Measurements from ENCODE around the gene SEMA3D.

Gene SEMA3D

DNA sequence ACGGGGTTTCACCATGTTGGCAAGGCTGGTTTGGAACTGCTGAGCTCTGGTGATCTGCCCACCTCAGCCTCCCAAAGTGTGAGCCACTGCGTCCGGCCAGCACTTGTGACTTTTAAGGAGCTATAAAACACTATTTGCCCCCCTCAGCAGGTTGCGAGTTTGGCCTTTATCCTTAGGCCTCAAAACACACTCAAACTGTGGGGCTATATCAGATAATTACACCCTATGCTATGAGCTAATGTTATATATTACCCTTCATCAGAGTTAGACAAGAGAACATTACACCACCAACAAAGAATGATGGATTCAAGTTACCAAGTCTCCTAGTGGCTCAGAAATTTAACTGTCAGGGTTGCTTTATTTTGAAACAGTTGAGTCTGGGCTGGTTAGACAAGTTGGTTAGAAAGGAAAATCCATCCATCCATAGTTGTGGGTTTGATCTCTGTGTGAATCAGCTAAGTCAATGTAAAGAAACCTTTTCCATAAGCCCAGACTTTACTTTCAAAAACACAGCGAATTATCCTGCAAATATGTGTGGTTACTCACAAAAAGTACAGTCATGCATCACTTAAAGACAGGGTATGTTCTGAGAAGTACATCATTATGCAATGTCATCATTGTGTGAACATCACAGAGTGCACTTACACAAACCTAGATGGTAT, 115.8 kb downstream of the SEMA3D start:
- DNase-seq = no peak

DNA sequence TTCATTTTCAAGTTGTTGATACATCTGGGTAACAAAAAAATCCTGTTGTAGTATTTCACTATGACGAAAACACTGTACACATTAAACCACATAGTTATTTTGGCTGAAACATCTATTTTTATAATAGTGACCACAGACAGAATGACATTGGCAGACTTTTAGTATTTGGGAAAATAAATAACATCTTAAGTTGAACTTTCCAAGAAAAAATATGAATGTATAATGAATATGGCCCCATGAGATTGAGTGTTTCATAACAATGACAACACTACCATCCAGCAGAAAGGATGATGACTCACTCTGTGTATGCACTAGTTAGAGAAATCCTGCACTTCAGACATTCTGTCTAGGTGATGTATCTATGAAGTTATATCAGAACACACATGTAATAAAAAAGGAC, 118.1 kb downstream of the SEMA3D start:
- no peak for DNase-seq

DNA sequence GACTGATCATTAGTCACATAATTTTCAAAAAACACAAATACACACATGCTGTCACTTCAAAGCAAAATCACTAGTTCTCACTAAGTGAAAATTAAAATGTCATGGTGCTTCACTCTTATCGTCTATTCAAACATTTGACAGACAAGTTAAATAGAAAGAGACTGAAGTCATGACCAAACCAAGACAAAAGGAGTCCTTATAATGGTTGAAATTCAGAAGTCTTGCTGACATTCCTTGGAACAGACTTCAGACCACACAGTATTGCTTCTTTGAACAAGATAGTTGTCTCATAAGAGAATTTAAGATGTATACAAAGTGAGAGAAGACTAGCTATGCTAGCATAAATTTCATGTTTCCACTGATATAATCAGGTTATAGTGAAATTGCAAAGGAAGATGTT, 119.5 kb downstream of the SEMA3D start:
- no peak for DNase-seq

DNA sequence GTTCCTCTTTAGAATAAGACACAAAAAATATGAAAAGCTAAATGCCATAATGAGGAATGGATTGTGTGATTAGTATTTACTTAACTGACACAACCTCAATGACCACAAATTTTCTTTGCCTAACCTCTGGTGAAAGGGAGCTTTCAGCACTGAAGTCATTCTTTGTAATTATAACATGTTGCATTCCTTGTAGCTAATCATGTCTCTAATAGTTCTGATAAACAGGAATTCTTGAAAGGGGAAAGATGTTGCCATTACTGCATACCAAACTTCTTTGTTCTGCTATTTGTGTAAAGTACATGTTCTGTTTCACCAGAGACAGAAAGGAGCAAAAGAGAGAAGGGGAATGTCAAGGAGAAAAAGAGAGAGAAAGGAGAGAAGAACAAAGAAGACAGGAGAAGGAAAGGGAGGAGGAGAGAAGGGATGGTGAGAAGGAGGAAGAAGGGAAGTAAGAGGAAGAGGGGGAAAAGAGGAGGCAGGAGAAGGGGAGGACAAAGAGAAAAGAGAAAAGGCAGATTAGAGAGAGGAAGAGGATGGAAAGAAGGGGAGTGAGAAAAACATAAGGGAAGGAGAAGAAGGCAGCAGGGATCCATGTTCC, 120.9 kb downstream of the SEMA3D start:
- no peak for DNase-seq

DNA sequence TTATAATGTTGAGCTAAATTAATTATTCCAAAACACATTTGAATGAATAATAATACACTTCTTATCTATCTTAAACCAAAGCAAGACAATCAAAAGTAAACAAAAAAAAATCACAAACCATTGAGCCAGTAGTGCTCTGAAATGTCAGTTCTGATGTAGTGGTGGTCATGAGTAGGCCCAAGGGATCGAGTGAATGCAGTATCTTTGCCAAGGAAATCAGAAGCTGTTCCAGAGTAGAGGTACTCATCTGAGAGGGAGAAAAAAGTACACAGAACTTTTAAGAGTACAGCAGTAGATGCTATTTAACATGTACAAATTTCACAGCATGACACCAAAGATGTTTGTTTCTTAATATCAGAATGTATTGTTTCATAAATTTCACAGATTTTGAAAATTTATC, 121.5 kb downstream of the SEMA3D start:
- DNase-seq = no peak

DNA sequence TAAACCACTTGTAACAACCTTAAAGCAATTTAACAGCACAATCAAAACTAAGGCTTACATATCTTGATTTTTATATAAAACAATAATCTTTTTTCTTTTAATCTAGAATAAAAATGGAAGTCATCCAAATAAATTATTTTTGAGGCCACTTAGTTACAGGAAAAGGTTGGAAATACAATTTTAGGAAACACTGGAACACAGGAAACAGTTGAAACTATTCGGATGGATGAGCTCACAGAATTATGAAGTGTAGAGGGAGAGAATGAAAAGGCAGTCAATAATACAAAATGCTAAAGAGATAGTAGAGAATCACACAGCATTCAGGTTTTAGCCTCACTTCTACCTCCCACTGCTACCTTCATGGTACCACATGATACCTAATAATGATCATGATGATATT, 124.2 kb downstream of the SEMA3D start:
- no peak for DNase-seq

DNA sequence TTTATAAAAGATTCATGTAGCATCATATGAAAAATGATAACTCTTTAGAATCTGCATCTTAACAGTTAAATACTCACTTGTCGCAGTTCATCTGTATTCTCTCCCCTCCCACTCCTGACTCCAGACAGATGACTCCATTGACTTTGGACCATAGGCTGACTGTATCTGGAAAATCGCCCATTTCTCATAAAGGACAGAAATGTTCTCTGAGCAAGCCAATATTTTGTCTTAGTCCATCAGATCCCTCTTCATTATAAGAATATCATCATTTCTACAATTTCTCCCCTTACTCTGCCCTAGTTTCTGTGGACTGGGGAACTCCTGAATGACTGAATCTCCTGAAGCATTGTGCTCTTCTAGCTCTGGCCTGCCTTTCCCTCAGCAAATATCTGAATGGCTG, 125.4 kb downstream of the SEMA3D start:
- DNase-seq = no peak

DNA sequence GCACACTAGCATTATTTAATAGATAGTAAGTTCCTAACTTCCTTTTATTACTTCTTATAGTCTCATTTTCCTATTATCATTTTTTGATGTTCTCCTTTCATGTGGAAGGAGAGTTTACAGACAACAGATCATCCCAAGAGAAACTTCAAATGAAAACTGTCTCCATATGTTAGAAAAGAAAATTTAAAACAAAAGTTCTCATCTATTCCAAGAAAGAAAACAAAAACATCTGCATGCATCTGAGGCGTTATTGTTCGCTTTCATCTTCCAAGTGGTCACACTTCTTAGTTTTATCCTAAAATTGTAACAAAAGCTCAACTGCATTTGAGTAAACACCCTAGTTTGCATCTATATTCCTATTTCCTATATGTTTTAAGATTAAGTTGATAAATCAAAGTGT, 126.2 kb downstream of the SEMA3D start:
- no peak for DNase-seq

DNA sequence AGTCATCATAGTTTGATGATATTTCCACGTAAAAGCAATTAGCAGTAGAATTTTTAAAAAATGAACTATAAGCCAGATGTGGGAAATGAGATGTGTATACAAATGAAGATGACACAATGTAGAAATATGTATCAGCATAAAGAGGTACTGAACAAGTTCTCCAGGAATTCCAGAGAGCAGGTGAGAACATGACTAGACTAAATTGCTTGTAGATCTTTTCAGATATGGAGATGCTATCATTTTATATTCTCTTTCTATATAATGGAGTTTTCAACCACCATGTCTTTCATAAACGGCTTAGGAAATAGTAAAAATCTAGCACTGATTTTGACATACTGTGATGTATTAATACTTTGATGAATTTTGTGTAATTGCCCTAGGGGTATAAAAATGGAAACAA, 130.9 kb downstream of the SEMA3D start:
- no peak for DNase-seq

DNA sequence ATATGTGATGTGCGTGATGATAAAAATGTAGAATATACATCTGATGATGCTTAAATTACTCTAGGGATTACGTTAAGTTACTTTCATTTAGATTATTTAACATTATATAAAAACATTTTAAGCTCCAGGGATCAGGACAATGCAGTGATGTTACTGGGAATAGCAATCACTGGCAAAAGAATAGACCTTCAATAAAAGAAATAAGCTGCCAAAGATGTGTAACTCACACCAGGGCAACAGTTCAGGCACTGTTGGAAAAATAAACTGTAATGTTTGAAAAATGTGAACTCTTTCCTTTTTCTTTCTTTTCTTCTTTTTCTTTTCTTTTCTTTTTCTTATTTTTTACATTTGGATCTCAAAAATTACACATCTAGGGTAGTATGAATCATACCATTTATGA, 131.7 kb downstream of the SEMA3D start:
- no peak for DNase-seq

DNA sequence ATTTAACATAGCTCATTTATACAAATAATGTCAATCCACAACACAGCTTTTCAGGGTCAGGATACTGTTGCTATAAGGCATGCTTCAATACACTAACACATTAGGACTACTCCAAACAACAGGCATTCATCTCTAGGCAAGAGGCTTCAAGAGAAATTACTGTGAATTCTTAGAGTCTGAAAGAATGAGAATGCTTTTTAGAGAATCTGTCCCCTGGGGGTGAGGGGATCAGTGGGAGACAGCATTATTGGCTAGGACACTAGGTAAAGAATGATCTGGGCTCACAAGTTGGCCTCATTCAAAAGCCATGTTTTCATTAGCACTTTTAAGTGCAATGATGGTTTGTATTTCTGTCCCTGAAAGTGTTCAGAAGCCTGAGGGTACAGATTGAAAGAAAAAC, 132.6 kb downstream of the SEMA3D start:
- DNase-seq = no peak

DNA sequence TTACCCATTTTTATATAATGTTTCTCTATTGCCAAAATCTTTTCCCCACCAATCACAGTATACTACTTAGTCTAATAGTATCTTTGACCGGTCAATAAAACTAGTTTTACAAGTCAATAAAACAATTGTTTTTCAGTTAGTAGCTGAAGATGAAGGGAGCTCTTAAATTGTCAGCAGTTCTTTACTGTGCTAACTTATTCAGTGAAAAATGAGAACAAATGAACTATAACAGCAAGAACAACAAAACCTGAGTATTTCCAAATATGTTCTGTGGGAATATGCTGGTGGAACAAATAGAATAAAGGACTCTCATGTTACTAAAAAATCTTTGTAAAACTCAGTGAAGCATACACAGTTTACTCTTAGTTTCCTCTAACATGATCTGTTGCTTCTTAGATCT, 134.0 kb downstream of the SEMA3D start:
- DNase-seq = no peak

DNA sequence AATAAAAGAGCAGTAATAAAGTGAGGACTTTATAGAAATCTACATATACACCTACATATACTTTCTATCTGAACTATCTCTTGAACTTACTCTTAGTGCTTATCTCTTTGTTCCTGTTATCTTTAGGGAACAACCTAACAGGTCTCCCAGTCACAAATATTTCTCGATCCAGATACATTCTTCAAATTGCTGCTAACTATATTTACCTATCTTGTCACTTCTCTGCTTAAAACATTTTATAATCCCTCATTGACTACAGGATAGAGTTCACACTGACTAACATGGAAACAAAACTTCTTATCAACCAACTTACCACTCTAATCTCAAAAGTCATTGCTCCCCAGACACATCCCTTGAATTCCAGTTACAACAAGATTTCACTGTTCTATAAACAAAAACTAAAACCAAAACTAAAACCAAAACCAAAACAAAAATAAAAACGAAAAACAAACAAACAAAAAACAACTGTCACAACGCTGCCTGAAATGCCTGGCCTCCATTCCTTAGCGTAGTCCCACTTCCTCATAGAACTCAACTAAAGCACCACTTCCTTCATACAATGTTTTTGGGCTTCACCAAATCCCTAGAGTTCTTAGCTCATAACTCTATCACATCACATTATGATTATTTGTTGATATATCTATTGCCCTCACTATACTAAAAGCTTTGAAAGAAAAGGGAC, 134.7 kb downstream of the SEMA3D start:
- DNase-seq = no peak

DNA sequence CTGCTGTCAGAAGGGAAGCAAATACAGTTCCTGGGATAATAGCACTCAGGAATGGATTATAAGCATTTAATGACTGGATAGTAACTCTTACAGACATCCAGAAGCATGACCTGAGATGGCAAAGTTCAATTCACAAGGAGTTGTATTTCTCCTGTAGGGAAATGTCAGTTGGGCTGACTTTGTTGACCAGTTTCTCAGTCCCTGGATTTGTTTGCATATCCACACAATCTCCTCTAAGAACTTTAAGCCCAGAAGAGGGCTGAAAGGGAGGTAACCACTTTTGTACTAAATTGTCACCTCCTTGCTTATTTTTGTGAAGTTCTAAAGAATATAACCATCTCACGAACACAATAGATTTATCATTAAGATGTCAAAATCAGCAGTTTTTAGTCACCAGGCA, 140.3 kb downstream of the SEMA3D start:
- no peak for DNase-seq

DNA sequence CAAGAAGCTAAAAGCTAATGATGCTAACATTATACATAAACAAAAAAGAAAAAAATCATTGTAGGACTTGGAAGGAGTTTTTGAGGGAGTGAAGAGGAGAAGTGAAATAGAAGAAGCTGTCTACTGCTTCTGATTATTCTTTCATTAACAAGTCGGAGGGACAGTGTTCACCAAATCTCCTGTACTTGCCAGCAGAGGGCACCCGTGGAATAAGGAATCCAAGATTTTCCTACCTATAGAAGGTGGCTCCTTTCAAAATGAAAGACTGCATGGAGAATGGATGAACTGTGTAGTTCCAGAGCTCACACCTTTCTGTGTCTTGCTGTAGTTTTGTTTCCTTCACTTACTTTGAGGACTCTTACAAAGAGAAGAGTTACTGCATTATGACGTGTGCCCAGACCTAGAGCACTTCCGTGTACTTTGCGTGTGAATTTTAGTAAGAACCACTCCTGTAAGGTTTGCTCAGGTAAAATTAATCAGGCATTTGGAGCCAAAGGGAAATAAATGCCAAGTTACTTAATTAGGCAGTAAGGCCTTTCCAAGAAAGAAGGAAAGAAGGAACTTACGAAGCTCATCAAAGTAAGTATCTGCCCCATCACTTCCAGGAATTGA, 145.1 kb downstream of the SEMA3D start:
- DNase-seq = no peak

DNA sequence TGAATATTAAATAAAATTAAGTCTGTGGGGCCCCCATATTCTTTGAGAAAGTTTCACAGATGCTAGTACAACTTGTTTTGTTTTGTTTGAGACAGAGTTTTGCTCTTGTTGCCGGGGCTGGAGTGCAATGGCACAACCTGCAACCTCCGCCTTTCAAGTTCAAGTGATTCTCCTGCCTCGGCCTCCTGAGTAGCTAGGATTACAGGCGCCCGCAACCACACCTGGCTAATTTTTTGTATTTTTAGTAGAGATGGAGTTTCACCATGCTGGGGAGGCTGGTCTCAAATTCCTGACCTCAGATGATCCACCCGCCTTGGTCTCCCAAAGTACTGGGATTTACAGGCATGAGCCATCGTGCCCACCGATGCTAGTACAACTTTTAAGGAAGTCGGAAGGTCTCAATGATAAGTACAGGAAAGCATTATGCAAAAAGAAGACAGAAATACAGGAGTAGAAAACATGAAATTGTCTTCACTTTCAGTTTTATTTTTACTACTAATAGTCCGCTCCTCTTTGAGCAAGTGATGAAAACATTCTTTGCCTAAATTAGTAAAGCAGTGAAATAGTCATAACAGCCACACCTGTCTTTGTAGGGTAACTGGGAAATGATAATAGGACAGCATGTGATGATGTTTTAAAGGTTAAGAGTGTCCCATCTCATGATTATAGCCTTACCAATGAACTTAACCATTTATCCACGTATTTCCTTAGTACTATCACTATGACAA, 147.5 kb downstream of the SEMA3D start:
- no peak for DNase-seq

DNA sequence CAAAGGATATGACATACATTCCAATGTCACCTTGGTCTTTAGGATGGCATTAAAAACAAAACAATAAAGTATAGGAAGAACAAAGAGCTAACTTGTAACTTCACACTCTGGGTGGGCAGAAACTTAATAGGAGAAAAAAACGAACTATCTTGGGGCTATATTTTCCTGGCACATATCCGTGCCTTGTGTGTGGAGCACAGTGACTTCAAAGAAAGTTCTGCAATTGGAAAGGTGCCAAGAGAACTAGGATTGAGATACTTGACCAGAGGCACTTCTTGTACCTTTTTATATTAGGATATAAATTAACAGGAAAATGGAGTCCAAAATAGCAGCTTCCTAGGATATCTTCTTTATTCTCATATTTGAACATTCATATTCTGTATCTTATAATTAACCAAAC, 148.4 kb downstream of the SEMA3D start:
- no peak for DNase-seq

DNA sequence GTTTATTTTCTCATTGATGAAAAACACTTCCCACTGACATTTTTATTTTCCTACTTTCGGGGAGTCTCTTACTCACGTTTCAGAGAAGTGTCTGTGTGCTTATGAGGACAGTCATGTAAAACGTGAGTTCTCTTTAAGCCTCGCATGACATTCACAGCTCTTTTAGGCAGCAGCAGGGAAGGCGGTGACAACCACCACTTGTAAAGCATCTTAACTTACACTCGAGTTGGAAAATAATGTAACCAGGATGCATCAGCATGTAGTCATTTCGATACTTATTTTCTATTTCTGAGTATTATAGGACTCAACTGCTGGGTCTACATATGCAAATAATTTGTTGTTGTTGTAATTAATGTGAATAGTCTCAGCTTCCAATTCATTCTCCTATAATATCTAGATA, 153.6 kb downstream of the SEMA3D start:
- DNase-seq = no peak

DNA sequence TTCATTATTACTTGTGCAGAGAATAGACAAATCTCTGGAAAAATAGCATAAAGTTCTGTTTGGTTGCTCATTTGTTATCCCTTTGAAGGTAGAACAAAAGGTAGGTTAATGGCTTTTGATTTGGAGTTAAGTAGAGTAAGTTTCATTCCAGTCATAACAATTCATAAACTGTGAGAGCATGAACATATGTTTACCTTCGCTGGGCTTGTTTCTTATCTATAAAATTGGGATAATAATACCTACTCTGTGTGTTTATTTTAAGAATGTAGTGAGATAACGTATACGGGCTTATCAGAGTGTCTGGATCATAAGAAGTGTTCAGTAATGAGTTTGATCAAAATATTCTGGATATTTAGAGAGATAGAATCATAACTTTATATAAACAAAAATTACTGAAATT, 155.4 kb downstream of the SEMA3D start:
- no peak for DNase-seq

DNA sequence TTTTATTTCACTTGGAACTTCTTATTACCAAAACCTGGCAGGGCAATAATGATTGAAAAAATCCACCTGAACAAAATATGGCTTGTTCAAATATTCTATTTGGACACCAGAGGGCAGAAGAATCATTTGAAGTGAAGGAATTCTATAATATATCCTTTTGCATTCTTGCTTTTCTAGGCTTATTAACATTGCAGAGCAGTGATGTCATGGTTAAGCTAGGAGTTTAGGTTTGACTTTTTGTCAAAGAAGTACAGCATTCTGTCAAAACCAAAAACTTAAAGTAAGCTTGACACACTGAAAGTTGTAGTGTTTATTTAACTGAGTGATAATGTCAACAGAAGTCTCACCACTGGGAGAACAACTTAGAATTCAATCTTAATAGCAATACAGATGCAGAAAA, 156.0 kb downstream of the SEMA3D start:
- DNase-seq = no peak

DNA sequence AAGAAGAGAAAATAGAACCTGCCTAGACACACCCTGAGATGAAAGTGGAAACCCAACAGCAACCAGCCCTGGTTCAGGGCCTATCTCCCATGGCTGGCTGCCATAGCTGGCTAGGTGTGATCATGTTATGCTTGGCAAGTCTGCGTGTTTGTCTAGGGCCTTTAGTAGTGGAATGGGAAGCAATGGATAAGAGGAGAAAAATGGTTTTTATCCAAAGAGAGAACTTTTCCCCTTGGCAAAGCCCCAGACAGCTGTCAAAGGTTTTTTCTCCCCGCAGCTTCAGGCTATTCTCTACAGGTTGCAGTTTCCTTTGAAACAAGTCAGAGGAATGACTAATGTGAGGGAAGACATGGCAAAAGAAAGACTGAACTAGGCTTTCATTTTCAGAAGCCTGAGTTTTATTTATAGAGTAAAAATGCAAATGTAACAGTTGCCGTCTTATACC, 161.5 kb downstream of the SEMA3D start:
- DNase-seq = no peak

DNA sequence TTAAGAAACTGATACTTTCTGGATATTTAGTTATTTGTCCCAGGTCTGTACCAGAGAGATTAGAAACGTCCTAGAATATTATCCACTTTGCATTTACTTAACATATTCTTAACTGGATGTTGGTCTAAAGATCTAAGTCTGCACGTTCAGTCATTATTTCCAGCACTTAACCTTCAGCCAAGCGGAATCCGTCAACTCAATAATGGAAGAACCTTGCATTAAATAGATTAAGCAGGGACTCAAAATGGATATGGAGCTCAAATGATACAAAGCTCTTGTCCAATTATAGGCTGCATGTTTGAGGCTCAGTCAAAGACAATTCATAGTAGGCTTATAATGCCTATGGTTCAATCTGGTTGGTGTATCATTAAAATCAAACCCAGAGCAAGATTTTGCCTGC, 162.9 kb downstream of the SEMA3D start:
- no peak for DNase-seq

DNA sequence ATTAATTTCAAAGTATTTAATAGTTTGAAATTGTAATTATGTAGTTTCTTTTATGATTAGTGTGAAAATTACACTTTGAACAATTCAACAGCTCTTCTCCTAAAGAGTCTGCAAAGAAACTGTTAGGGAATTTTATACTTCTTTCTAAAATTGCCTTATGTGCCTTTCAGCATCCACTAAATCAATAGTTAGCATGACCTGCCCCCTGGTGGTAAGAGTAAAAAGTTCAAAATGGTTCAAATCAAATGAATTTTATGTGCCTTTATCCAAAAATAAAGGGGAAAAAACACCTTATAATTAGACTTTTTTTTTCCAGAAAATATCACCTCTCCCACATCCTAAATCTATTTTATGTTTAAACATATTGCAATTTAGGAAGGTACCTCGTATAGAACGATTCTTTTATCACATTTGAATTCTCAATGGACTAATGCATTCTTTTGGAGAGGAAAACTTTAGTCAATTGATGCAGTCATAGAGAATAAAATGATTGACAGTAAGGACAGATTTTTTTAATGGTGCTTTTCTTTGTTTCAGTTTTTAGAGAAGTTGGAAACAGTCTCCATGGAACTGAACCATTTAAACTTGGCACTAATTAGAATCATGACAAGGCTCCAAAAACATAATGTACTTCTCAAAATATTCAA, 163.7 kb downstream of the SEMA3D start:
- no peak for DNase-seq
